ENCODE measurements around the gene NPL.

The NPL gene

DNA sequence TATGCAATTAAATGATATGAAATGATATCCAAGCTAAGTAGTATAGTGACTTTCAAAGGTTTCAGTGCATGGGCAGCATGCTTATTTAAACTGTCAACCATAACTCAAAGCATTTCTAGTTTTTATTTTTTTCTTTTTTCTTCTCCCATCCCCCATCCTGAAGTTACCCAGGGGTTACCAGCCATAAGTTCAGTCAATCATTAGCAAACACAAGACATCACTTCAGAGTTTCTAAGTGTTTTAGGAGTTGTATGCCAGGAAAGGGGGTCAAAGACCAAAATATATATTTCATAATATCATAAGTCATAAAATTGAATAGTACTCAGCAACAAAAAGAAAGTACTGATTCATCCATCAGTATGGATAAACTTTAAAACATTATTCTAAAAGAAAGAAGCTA lies 78.3 kb downstream of the NPL start:
- DNase-seq (ENCODE audit: low read depth in 2 of 2): no peak

DNA sequence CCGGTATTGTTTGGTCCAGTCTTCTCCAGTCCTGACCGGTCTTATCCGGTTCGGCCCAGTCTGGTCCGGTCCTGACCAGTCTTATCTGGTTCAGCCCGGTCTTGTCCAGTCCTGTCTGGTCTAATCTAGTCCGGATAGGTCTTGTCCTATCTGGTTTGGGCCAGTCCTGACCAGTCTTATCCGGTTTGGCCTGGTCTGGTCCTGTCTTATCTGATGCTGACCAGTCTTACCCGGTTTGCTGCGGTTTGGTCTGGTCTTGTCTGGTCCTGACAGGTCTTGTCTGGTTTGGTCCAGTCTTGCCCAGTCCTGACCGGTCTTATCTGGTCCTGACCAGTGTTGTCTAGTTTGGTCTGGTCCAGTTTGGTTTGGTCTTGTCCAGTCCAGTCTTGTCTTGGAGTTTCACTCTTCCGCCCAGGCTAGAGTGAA lies 79.7 kb downstream of the NPL start:
- DNase-seq (ENCODE audit: low read depth in 2 of 2): no peak

DNA sequence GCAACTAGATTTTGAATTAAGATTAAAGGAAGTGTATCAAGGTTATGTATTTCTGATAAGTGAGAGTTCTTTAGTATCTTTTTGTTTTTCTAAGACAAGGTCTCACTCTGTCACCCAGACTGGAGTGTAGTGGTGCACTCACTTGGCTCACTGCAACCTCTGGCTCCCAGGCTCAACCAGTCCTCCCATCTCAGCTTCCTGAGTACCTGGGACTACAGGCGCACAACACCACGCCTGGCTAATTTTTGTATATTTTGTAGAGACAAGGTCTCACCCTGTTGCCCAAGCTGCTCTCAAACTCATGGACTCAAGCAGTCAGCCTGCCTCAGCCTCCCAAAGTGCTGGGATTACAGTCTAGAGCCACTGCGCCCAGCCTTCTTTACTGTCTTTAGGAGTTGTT lies 83.3 kb downstream of the NPL start:
- DNase-seq (ENCODE audit: low read depth in 2 of 2): no peak

DNA sequence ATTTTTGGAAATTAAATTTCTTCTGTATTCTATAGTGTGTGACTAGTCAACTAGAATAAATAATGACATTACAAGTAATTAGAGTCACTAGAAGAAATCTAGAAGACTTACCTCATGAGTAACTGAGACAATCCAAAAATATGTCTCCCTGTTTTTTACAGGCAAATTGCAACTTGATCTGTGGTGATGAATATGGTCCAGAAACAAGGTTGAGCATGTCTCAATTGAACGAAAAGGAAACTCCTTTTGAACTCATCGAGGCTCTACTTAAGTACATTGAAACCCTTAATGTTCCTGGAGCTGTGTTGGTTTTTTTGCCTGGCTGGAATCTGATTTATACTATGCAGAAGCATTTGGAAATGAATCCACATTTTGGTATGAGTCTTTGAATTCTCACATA lies 86.3 kb downstream of the NPL start:
- no peak for DNase-seq (ENCODE audit: low read depth in 2 of 2)

DNA sequence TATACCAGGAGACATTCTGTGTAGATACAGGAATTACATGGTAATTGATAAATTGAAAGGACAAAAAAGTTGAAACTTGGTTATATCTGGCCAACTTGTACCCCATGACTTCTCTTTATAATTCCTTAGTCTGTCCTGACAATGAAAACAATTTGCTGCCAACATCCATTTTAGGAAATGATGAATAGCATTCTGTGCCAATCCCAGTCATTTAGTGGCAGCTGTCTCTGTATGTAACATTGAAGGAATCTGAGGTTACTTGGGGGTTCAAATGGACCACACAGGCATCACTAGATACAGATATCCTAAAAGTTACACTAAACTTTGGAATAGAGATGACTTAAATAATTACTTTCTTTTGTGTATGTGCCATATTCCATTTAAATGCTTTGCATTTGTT lies 87.8 kb downstream of the NPL start:
- DNase-seq (ENCODE audit: low read depth in 2 of 2): no peak

DNA sequence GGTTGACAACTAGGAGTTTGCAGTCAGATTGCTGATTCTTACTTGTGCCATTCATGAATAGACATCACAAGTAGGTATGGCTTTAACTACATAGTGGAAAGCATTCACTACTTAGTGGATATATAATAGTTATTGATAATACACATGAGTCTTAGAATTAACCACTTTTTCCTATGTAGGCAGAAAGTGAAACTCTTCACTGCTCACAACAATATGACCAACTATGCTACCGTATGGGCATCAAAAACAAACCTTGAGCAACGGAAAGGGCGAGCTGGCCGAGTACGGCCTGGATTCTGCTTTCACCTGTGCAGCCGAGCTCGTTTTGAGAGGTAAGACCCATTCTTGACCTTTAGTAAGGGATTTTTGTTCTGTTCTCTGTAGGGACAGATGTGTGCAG lies 88.3 kb downstream of the NPL start:
- DNase-seq (ENCODE audit: low read depth in 2 of 2): no peak
